ENCODE measurements around the gene ADGRD1.

GRCh38 chr12:130966443-130967030 lies 12.8 kb downstream of the ADGRD1 start:
- TF ChIP-seq POLR2A (IDR thresholded peaks at IDR 0.05) = no peak
- TF ChIP-seq CTCF (IDR thresholded peaks at IDR 0.05) = no peak

All from breast epithelium (tissue), 3 donors.